GM23338 (cell line): ENCODE data around the gene GDAP1L1. TPM values are rescaled to one million over a fixed set of nuclear protein-coding genes. Genes with fewer than 3 reads are reported as not detected.

Source experiments
- ATAC-seq: fragments of 200-7000 bp; cut with Tn5 transposase; 3 replicates; pipeline ENCODE4 v1.9.1; 2020
- DNase-seq: peaks from one replicate; pipeline ENCODE4 v3.0.0-alpha.2; 2015; ENCODE audit warnings: low spot score
- H2AFZ ChIP-seq: fragments of 200-600 bp; sonication (generic); 2 replicates; pipeline ENCODE4 v1.8.0; 2016; ENCODE audit warnings: antibody characterized with exemption, mild to moderate bottlenecking, moderate library complexity
- H3F3A ChIP-seq: fragments of 200-600 bp; sonication (generic); replicated peaks from 2 replicates; pipeline ENCODE4 v1.8.0; 2017; ENCODE audit warnings: antibody characterized with exemption, mixed run types, low read depth
- H3K27ac ChIP-seq: fragments of 200-600 bp; sonication (generic); 2 replicates; pipeline ENCODE4 v1.6.1; 2016; ENCODE audit warnings: low read depth
- H3K27me3 ChIP-seq: fragments of 200-600 bp; sonication (generic); 2 replicates; pipeline ENCODE4 v1.8.0; 2016; ENCODE audit warnings: mild to moderate bottlenecking, mixed run types, moderate library complexity; ENCODE audit not compliant: insufficient read depth
- H3K36me3 ChIP-seq: fragments of 200-600 bp; sonication (generic); 2 replicates; pipeline ENCODE4 v1.8.0; 2016; ENCODE audit warnings: mild to moderate bottlenecking; ENCODE audit not compliant: insufficient read depth
- H3K4me1 ChIP-seq: fragments of 200-600 bp; sonication (generic); 2 replicates; pipeline ENCODE4 v1.8.0; 2016; ENCODE audit warnings: mild to moderate bottlenecking, moderate library complexity; ENCODE audit not compliant: insufficient read depth
- H3K4me2 ChIP-seq: fragments of 200-600 bp; sonication (generic); 2 replicates; pipeline ENCODE4 v1.7.1; 2017; ENCODE audit warnings: mixed run types
- H3K4me3 ChIP-seq: fragments of 200-600 bp; sonication (generic); 2 replicates; pipeline ENCODE4 v1.6.1; 2016; ENCODE audit warnings: mixed run types
- H3K79me2 ChIP-seq: fragments of 200-600 bp; sonication (generic); replicated peaks from 2 replicates; pipeline ENCODE4 v1.8.0; 2017; ENCODE audit warnings: mild to moderate bottlenecking; ENCODE audit not compliant: insufficient read depth
- H3K9me2 ChIP-seq: fragments of 200-600 bp; sonication (generic); 2 replicates; pipeline ENCODE4 v1.8.0; 2017; ENCODE audit not compliant: insufficient read depth
- H4K20me1 ChIP-seq: fragments of 200-600 bp; sonication (generic); replicated peaks from 2 replicates; pipeline ENCODE4 v1.8.0; 2017; ENCODE audit warnings: mild to moderate bottlenecking; ENCODE audit not compliant: insufficient read depth
- H3K27ac Mint-ChIP-seq: 2 replicates; pipeline ENCODE4 v1.8.0; 2020; ENCODE audit warnings: inconsistent platforms, mild to moderate bottlenecking, moderate library complexity, mixed read lengths
- H3K27me3 Mint-ChIP-seq: 3 replicates; pipeline ENCODE4 v1.8.0; 2022; ENCODE audit warnings: low read depth, mild to moderate bottlenecking, moderate library complexity, mixed read lengths, inconsistent platforms; ENCODE audit not compliant: insufficient read depth, poor library complexity
- H3K36me3 Mint-ChIP-seq: 3 replicates; pipeline ENCODE4 v1.8.0; 2021; ENCODE audit warnings: low read depth, mild to moderate bottlenecking, inconsistent platforms, moderate library complexity, mixed read lengths
- H3K4me1 Mint-ChIP-seq: 3 replicates; pipeline ENCODE4 v1.8.0; 2020; ENCODE audit warnings: mild to moderate bottlenecking, inconsistent platforms, mixed read lengths
- H3K4me3 Mint-ChIP-seq: 3 replicates; pipeline ENCODE4 v1.8.0; 2021; ENCODE audit warnings: moderate library complexity, mild to moderate bottlenecking, inconsistent platforms, mixed read lengths
- H3K9me3 Mint-ChIP-seq: 3 replicates; pipeline ENCODE4 v1.8.0; 2020; ENCODE audit warnings: moderate library complexity, mild to moderate bottlenecking, inconsistent platforms, mixed read lengths
- CREB1 ChIP-seq: fragments of 250-450 bp; sonication (Bioruptor Pico); IDR thresholded peaks from 2 replicates; pipeline ENCODE4 v1.5.0; 2020; ENCODE audit warnings: low read depth, mild to moderate bottlenecking, moderate library complexity
- CTCF ChIP-seq, 2 experiments: fragments of 200-600 bp in 1 of 2; sonication (generic) in 1 of 2; conservative IDR thresholded peaks; 2 replicates each; pipeline versions ENCODE4 v1.5.1 to v1.6.1; 2016 to 2017; ENCODE audit warnings: antibody characterized with exemption in 2 of 2, low read depth in 2 of 2, mild to moderate bottlenecking in 2 of 2, moderate library complexity in 1 of 2
- ETS1 ChIP-seq: IDR thresholded peaks from 2 replicates; pipeline ENCODE4 v1.6.1; 2016; ENCODE audit warnings: antibody characterized with exemption
- EZH2 ChIP-seq: fragments of 200-600 bp; sonication (generic); IDR thresholded peaks from one replicate; pipeline ENCODE4 v1.8.0; 2017; ENCODE audit warnings: antibody characterized with exemption, mild to moderate bottlenecking, low read depth; ENCODE audit not compliant: unreplicated experiment
- EZH2phosphoT487 ChIP-seq: fragments of 200-600 bp; sonication (generic); IDR thresholded peaks from one replicate; pipeline ENCODE4 v1.8.1; 2018; ENCODE audit warnings: antibody characterized with exemption; ENCODE audit not compliant: unreplicated experiment
- JUNB ChIP-seq: IDR thresholded peaks from one replicate; pipeline ENCODE4 v1.6.1; 2016; ENCODE audit warnings: antibody characterized with exemption; ENCODE audit not compliant: unreplicated experiment
- NANOG ChIP-seq: IDR thresholded peaks from 2 replicates; pipeline ENCODE4 v1.6.1; 2016; ENCODE audit warnings: antibody characterized with exemption, borderline replicate concordance
- POLR2AphosphoS5 ChIP-seq: IDR thresholded peaks from 2 replicates; pipeline ENCODE4 v1.6.1; 2016; ENCODE audit warnings: antibody characterized with exemption, low read depth
- REST ChIP-seq: IDR thresholded peaks from one replicate; pipeline ENCODE4 v1.6.1; 2018; ENCODE audit warnings: antibody characterized with exemption; ENCODE audit not compliant: unreplicated experiment
- STAT1 ChIP-seq: IDR thresholded peaks from one replicate; pipeline ENCODE4 v1.6.1; 2016; ENCODE audit warnings: antibody characterized with exemption; ENCODE audit not compliant: unreplicated experiment
- ZNF114 ChIP-seq: fragments of 250-450 bp; sonication (Bioruptor Pico); IDR thresholded peaks from 2 replicates; pipeline ENCODE4 v1.5.0; 2020; ENCODE audit warnings: mild to moderate bottlenecking, moderate library complexity
- ZNF331 ChIP-seq: fragments of 250-450 bp; sonication (Bioruptor Pico); IDR thresholded peaks from 2 replicates; pipeline ENCODE4 v1.5.0; 2020; ENCODE audit warnings: low read depth, mild to moderate bottlenecking, moderate library complexity
- ZNF462 ChIP-seq: fragments of 250-450 bp; sonication (Bioruptor Pico); IDR thresholded peaks from 2 replicates; pipeline ENCODE4 v1.5.0; 2020; ENCODE audit warnings: mild to moderate bottlenecking, moderate library complexity
- polyA plus RNA-seq: library from polyadenylated mRNA; unstranded; fragments of >200 nt; fragmentation: Nextera tagmentation; extraction: Ambion mirVana; gene quantifications from 2 replicates; pipeline ENCODE4 v1.2.1, GENCODE V29; 2016
- total RNA-seq: library from RNA; depleted of rRNA; stranded (reverse); fragments of >200 nt; shearing (Covaris generic); gene quantifications from 2 replicates; pipeline ENCODE4 v1.2.3, GENCODE V29; 2014

GDAP1L1 gene
- total and polyA plus RNA-seq, 2 experiments from 2014 or later = 4.5 to 11.2 TPM

- H3K4me3 ChIP-seq = no peak overlapping the region
- H3K27me3 Mint-ChIP-seq = peaks cover 16% of the 10 kb centered on the region
- no peaks in the 10 kb centered on the region for H3K27me3 ChIP-seq
- H4K20me1 ChIP-seq = peaks cover 18% of the 10 kb centered on the region
- peaks cover 15% of the 10 kb centered on the region for H3K4me1 ChIP-seq
- TF ChIP-seq REST (no peak), STAT1 (no peak), EZH2 (no peak), JUNB (no peak), EZH2phosphoT487 (no peak), POLR2AphosphoS5 (no peak), CTCF (conservative IDR thresholded peaks at IDR 0.05; ENCODE audit: low read depth in 2 of 2) (no peak), ZNF462 (CRISPR knock-in tag) (no peak), ZNF114 (no peak), ZNF331 (CRISPR knock-in tag) (no peak), CREB1 (CRISPR knock-in tag) (no peak), ETS1 (no peak), NANOG (no peak)
- ATAC-seq (no peak), DNase-seq (no peak)
- H3K36me3 ChIP-seq = no peaks in the 10 kb centered on the region
- H3K27ac Mint-ChIP-seq = no peak overlapping the region
- H3K36me3 Mint-ChIP-seq = no peaks in the 10 kb centered on the region; the same call in 2 of the 3 replicates
- no peaks in the 10 kb centered on the region; the same call in 2 of the 3 replicates for H3K9me3 Mint-ChIP-seq
- H2AFZ ChIP-seq = no peak overlapping the region
- H3K79me2 ChIP-seq = peaks cover 32% of the 10 kb centered on the region
- no peak overlapping the region for H3K4me2 ChIP-seq
- H3K4me3 Mint-ChIP-seq = no peak overlapping the region
- peaks cover 38% of the 10 kb centered on the region; the same call in 2 of the 3 replicates for H3K4me1 Mint-ChIP-seq
- no peaks in the 10 kb centered on the region for H3F3A ChIP-seq
- H3K27ac ChIP-seq = no peak overlapping the region
- no peaks in the 10 kb centered on the region for H3K9me2 ChIP-seq
Measured at GRCh38 chr20:44212792-44213191, 34.3 kb upstream of the GDAP1L1 start.
